ENCODE results near the gene TBC1D17. TPM values are rescaled to one million over a fixed set of nuclear protein-coding genes. Genes with fewer than 3 reads are reported as not detected.

TBC1D17 gene
- total and polyA plus RNA-seq, 10 of the 15 experiments (the other 5 are each of a cell fraction or from before 2014, with no cell fraction given) = 0.42 to 20.4 (median 11.2) TPM

- TF ChIP-seq ATF7 (IDR thresholded peaks at IDR 0.05; ENCODE audit: low read depth) (peak; percentile 56), RUNX3 (IDR thresholded peaks at IDR 0.05; ENCODE audit: low read length) (peak; percentile 83), BHLHE40 (IDR thresholded peaks at IDR 0.05; ENCODE audit: borderline replicate concordance in 1 of 2, low read depth in 2 of 2, low read length in 1 of 2) (0 out of 4 replicates have a peak, but pooled peaks of 1 of the 2 experiments have one; percentile 7), GATAD2B (conservative IDR thresholded peaks at IDR 0.05; ENCODE audit: low read depth) (no peak), CREB1 (IDR thresholded peaks at IDR 0.05; ENCODE audit: low read depth) (no peak), ZSCAN29 (IDR thresholded peaks at IDR 0.05) (no peak)
Measured at GRCh38 chr19:49847731-49848696, 29.5 kb upstream of the TBC1D17 start (continued).

DNA sequence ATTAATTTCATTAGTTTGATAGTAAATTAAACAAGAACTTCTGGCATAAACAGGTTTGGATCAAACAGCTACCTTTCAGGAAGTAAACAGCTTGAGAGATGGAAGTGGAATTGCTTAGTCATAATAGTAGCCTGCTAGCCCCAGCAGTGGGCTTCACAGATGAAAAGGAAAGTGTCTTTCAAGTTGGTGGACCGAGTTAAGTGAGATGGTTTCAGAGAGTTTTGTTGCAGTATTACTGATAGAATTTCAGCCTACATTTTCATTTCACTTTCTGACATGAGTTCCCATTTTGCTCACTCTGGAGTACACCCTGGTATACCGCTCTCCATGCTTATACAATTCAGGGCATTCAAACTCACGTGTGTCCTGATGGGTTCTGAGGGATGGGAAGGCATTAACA, 28.6 kb upstream of the TBC1D17 start:
- intact Hi-C loops (cut with micrococcal nuclease; ENCODE audit: unreplicated experiment) (no loop called here), in situ Hi-C loops (cut with MboI) (no loop called here)
- ATAC-seq (peak; percentile 15), DNase-seq (ENCODE audit: low read depth, low spot score) (peak; percentile 32), FAIRE-seq (peak; percentile 49)
- WGBS (ENCODE audit: insufficient coverage, insufficient replicate concordance, low lambda C conversion rate, missing lambda C conversion rate) = 2% methylated on average over 3 of the region's 3 CpGs
- RAD21 ChIA-PET (ENCODE audit: unreplicated experiment) = interaction anchor here (0.7 to 1.6 kb wide), 3 partner anchors 21 to 39 kb away, joined by 3 read pairs; partner anchors contain the start of gene AKT1S1
- no peak overlapping the region for H3K4me3 ChIP-seq
- peak overlapping the region; percentile 32; the same call in 1 of the 2 replicates for H3K4me2 ChIP-seq (ENCODE audit: control insufficient read depth, insufficient read depth)
- H3K27me3 ChIP-seq (replicated peaks in 1 of 2; ENCODE audit: control insufficient read depth in 2 of 2, insufficient read depth in 2 of 2, low read length in 1 of 2) = no peaks in the 10 kb centered on the region
- SMC1A ChIA-PET (ENCODE audit: uncharacterized antibody, unreplicated experiment) = no interaction called here
- H3K36me3 ChIP-seq (ENCODE audit: control insufficient read depth in 2 of 2, insufficient read depth in 2 of 2, low read length in 1 of 2) = no peaks in the 10 kb centered on the region; a peak in 1 of 4 replicates
- H3K9ac ChIP-seq (ENCODE audit: control insufficient read depth, insufficient read depth, low read length) = no peak overlapping the region
- no peaks in the 10 kb centered on the region for H4K20me1 ChIP-seq (ENCODE audit: control insufficient read depth, insufficient read depth)
- H3K4me1 ChIP-seq (ENCODE audit: control insufficient read depth, insufficient read depth, low read length) = peaks cover 36% of the 10 kb centered on the region
- peaks cover 6% of the 10 kb centered on the region for H3K79me2 ChIP-seq (ENCODE audit: control insufficient read depth, insufficient read depth, low read length)
- no peak overlapping the region for H3K27ac ChIP-seq (ENCODE audit: control insufficient read depth, insufficient read depth)
- peaks cover 5% of the 10 kb centered on the region; the same call in 2 of the 3 replicates for H3K9me3 ChIP-seq (replicated peaks; ENCODE audit: control insufficient read depth, insufficient read depth, low read length)
- no peak overlapping the region for H2AFZ ChIP-seq (ENCODE audit: control insufficient read depth, low read depth, low read length)
- POLR2A ChIA-PET = interaction anchor here (1.2 to 2.7 kb wide), 2 partner anchors 20 to 206 kb away, joined by 4 to 12 read pairs; no protein-coding TSS in a partner anchor
- CTCF ChIA-PET = interaction anchor here (0.7 to 1.6 kb wide), 4 partner anchors 20 to 1358 kb away, joined by 3 to 6 read pairs (median 4); partner anchors contain the start of gene FUZ
- BruUV-seq (replicated peaks) = no TSS peak
- TF ChIP-seq EED (IDR thresholded peaks at IDR 0.05; ENCODE audit: low read depth) (0 out of 2 replicates have a peak, but pooled peaks have one; percentile 21), MTA3 (IDR thresholded peaks at IDR 0.05; ENCODE audit: borderline replicate concordance, low read length) (peak; percentile 45; the same call in 1 of the 2 replicates), BCL11A (IDR thresholded peaks at IDR 0.05; ENCODE audit: low read depth, low read length) (peak; percentile 52; the same call in 1 of the 2 replicates), POU2F2 (IDR thresholded peaks at IDR 0.05; ENCODE audit: borderline replicate concordance, low read depth, low read length) (0 out of 3 replicates have a peak, but pooled peaks have one; percentile 24), RUNX3 (IDR thresholded peaks at IDR 0.05; ENCODE audit: low read length) (peak; percentile 58), SPI1 (IDR thresholded peaks at IDR 0.05; ENCODE audit: borderline replicate concordance, insufficient read depth, low read depth, low read length) (peak; percentile 12; the same call in 1 of the 2 replicates), RCOR1 (conservative IDR thresholded peaks at IDR 0.05; ENCODE audit: low read depth, low read length) (no peak), KLF5 (IDR thresholded peaks at IDR 0.05; ENCODE audit: partially characterized antibody) (no peak), STAT1 (conservative IDR thresholded peaks at IDR 0.05) (no peak), CBX5 (IDR thresholded peaks at IDR 0.05; ENCODE audit: low read depth) (peak; percentile 92), NR2C2 (IDR thresholded peaks at IDR 0.05; ENCODE audit: borderline replicate concordance, control insufficient read depth, insufficient read length, low read depth) (no peak), SMARCA5 (IDR thresholded peaks at IDR 0.05) (0 out of 2 replicates have a peak, but pooled peaks have one; percentile 19), IRF4 (IDR thresholded peaks at IDR 0.05; ENCODE audit: low read depth, low read length) (peak; percentile 79), SP1 (IDR thresholded peaks at IDR 0.05; ENCODE audit: low read depth, low read length) (peak; percentile 17), ATF7 (IDR thresholded peaks at IDR 0.05; ENCODE audit: low read depth) (no peak), TCF7 (IDR thresholded peaks at IDR 0.05; ENCODE audit: borderline replicate concordance) (peak; percentile 28; the same call in 1 of the 2 replicates), ETV6 (conservative IDR thresholded peaks at IDR 0.05 in 1 of 2, IDR thresholded peaks at IDR 0.05 in 1 of 2; ENCODE audit: borderline replicate concordance in 1 of 2, low read depth in 1 of 2) (peak in 1 of 2 experiments; percentile 49; a peak in 1 of 4 replicates)
- TF ChIP-seq, protein P1, sequence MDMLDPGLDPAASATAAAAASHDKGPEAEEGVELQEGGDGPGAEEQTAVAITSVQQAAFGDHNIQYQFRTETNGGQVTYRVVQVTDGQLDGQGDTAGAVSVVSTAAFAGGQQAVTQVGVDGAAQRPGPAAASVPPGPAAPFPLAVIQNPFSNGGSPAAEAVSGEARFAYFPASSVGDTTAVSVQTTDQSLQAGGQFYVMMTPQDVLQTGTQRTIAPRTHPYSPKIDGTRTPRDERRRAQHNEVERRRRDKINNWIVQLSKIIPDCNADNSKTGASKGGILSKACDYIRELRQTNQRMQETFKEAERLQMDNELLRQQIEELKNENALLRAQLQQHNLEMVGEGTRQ (IDR thresholded peaks at IDR 0.05; ENCODE audit: borderline replicate concordance, low read depth, low read length) = no peak
